DLD1 (cell line): ENCODE data around the gene SZT2.

Experiments used
- in situ Hi-C: cut with HindIII; loops from 2 replicates; pipeline ENCODE4 v1.10.0; 2017; ENCODE audit warnings: low sequenced_read_pairs

Gene SZT2

DNA sequence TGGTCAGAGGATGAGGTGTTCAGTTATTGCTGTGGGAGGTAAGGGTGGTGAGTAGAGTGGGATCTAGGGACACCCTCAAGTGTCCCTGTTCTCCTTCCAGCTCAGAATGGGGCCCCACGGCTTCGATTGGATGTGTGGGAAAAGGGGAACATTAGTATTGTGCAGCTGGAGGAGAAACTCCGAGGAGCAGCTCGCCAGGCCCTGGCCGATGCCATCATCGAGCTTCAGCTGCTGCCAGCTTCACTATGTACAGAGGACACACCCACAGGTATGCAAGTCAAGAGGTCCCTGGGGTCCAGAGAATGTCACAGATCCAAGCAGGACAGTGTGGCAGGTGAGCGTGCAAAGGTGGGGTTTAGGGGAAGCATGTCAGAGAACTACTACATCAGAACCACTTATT, 50.1 kb downstream of the SZT2 start:
- in situ Hi-C loops: no loop called here

DNA sequence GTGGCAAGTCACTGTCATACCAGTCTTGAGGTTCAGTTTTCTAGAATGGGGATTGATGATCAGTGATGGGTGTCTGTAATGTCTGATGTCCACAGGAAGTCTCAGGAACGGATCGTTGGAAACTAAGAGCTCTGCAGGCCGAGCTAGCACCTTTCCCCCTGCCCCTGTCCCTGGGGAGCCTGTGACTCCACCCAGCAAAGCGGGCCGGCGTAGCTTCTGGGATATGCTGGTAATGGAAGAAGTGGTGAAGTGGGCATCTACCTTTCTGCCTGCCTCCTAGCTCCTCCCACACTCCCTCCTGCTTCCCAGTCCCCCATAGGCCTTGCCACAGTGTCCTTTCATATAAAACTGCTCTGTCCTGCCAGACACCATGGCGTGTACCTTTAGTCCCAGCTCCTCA, 50.7 kb downstream of the SZT2 start:
- in situ Hi-C loops: no loop called here

DNA sequence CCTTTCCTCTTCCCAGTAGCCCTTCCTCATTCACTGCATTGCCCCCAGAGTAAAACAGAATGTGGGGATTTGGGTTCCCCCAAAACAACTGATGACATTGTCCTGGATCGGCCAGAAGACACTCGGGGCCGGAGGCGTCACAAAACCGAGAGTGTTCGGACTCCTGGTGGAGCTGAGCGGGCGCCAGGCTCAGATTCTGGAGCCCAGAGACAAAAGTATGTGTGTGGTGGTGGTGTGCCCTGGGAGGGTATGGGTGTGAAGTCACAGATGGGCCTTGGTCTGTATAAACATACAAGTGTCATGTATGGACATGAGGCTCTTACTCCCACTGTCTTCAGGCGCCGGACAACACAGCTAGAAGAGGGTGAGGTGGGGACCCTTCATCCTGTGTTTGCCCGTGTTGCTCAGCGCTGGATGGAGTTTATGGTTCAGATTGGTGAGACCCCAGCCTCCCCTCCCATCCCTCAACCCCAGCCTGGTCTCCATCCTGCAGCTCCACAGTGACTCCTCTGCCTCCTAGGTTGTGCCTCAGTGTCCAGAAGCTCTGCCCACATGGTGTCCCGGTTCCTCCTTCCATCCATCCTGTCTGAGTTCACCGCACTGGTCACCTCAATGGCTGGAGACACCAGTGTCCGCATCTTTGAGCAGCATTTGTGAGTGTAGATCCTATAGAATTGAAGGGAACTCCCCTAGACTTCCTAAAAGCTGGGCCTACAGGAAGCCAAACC, 51.6 kb downstream of the SZT2 start:
- in situ Hi-C loops: no loop called here

DNA sequence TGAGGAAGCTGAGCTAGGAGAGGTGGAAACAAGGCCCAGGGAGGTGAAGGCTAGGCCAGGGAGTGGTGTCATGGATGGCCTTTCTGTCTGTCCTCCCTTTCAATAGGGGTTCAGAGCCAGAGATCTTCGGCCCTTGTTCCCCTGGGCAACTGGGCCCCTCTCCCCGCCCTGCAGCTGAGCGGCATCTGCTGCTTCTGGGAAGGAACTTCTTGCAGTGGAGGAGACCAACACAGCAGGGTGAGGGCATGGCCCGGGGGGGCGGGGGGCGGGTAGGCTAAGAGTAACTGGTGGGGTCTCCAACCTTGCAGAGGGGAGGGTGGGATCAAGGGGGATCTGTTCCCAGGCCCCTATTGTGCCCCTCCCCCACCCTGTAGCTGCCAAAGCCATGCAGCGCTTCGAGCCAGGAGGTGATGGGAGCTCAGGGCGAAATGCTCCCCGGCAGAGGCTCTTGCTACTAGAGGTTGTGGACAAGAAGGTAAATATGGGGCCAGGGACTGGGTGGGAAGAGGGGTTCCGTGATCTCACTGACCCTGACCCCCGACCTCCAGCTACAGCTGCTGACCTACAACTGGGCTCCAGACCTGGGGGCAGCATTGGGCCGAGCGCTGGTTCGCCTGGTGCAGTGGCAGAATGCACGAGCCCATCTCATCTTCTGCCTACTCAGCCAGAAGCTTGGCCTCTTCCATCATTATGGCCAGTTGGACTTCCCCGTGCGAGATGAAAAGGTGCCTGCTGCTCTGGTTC, 52.4 kb downstream of the SZT2 start:
- in situ Hi-C loops: no loop called here

DNA sequence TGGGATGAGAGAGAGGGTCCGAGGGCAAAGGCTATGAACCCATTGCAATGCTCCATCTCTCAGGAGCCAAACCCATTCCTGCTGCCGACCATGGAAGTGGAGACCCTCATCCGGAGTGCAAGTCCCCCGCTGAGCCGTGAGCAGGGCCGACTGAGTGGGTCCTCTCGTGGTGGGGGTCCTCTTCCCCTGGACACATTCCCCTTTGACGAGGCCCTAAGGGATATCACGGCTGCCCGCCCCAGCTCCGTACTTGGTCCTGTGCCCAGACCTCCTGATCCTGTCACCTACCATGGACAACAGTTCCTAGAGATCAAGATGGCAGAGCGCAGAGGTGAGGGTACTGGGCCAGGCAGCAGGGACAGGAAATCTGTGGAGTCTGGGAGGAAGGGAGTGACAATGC, 53.1 kb downstream of the SZT2 start:
- in situ Hi-C loops: no loop called here

DNA sequence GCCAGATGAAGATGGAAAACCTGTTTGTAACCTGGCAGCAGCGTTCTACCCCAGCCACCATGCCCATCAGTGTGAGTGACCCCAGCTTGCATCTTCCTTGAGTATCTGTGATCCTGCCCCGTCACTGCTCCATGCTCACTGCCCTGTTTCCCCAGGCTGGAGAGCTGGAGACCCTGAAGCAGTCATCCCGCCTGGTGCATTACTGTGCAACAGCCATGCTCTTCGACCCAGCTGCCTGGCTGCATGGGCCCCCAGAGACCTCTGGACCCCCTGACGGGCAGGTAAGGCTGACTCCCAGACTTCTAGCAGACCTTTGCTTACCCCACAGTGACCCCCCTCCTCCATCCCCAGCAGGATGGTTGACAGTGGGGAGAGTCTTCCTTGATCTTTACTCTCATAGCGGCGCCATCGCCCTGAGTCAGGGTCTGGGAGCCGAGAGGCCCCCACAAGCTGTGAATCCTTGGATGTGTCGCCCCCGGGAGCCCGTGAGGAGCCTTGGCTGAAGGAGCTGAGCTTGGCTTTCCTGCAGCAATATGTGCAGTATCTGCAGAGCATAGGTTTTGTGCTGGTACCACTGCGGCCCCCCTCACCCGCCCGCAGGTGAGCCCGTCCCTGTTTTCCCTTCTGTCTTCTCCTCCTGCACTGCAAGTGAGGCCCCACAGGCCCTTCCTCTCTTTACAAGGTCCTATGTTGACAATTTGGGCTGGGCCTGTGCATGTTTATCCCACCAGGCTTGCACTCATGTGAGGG, 53.7 kb downstream of the SZT2 start:
- in situ Hi-C loops: no loop called here

DNA sequence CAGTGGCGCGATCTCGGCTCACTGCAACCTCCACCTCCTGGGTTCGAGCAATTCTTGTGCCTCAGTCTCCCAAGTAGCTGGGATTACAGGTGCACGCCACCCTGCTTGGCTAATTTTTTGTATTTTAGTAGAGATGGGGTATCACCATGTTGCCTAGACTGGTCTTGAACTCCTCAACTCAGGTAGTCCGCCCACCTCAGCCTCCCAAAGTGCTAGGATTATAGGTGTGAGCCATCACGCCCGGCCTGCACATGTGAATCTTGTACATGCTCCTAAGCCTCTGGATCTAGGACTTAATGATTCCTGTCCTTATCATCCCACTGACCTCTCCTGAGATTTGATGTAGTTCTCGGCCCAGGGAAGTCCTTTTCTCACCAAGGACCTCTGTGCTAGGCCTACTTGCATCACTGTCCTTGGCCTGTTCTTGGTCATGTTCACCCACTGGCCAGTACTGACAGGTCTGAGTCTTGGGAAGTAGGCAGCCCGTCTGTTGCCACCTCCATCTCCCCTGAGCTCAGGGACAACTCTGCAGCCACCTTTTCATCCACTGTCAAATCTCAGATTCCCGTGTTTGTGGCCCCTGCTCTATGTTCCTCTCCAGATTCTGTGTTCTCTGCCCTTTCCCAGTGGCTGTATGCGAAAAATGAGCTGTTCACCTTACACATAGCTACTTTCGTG, 54.6 kb downstream of the SZT2 start:
- in situ Hi-C loops: no loop called here

DNA sequence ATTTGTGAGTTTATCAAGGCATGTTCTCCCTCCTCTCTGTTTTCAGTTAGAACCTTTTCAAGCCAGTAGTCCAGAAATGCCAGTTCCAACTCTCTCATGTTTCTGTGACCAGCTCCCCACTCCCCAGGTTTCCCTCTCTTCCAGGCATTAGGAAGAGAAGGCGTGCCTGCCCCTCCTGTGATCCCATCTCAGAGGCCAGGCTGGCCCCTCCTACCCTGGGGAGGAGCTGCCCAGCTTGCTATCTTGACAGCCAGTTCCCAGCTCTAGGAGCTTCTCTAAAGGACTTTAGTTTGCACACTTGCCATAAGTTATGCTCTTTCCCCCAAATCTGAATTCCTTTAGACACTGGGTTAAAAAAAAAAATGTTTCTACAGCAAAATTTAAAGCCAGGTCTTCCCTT, 55.1 kb downstream of the SZT2 start:
- in situ Hi-C loops: no loop called here

DNA sequence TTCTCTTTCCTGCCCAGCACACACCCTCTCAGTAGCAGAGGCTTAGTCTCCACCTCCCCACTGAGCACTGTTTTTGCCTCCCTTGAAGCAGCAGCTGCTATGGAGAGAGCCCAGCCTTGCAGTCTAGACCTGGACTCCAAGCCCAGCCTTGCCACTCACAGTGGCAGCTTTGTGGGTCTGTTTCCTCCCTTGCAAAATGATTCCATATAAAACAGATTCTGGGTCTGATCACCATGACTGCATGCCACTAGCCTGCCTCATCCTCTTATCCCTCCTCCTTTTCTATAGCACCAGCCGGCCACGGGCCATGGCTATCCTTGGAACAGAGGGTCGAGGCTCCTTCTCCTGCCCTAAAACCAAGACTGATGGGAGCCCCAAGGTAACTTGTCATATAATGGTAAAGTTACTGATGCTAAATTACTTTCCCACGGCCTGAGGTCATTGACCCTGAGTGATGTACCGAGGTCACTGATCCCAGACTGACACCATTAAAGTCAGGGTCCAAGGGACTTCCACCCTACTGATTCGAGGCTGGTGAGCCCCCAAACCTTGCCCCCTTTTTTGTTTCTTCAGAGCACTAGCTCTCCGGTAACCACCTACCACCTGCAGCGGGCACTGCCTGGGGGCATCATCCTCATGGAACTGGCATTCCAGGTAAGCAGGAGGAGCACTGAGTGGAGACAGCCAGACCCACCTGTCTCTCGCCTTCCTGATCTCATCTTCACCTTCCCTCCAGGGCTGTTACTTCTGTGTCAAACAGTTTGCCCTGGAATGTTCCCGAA, 56.1 kb downstream of the SZT2 start:
- in situ Hi-C loops: no loop called here

DNA sequence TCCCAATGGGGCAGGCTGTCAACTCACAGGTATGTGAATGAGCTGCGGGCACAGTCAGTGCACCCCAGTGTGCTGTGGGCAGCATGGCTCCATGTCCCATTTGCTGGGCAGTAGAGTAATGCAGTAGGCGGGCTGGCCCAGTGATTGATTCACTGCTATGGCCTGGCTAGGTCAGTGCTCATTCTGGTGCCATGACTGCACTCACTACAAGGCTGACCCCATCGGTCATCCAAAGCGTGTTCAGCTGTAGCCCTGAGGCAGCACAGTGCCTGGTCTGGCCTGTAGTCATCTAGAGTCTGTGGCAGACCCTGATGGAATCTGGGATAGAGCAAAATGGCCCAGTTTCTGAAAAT, 56.7 kb downstream of the SZT2 start:
- in situ Hi-C loops: no loop called here

DNA sequence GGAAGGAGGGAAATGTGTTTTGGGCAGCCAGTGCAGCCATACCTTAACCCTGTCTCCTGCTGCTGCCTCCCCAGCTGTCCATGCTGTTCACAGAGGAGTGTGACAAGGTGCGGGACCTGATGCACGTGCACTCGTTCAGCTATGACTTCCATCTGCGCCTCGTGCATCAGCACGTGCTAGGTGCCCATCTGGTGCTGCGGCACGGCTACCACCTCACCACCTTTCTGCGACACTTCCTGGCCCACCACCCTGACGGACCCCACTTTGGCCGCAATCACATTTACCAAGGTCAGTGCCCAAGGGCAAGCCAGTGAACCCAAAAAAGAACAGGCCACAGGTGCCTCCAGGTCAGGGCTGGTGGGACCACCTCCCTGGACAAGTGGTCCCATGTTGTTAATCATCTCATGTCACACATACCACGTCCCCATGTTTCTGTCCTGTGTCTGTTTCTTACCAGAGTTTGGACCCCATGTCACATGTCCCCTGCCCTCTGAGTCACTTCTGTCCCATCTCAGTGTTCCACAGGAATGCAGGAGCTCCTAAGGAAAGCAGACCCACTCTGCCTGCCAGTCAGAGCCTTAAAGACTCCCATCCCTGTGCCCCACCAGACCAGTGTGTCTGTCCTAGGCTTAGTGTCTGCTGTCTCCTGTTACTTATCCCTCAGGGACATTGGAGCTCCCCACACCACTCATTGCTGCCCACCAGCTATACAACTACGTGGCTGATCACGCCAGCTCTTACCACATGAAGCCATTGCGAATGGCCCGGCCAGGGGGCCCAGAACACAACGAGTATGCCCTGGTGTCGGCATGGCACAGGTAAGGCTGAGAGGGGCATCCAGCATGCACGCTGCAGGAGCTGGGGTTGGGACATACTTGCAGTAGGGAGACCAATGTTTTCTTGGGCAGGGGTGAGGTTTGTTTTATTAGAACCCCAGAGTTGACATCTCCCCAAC, 57.5 kb downstream of the SZT2 start:
- in situ Hi-C loops: no loop called here

DNA sequence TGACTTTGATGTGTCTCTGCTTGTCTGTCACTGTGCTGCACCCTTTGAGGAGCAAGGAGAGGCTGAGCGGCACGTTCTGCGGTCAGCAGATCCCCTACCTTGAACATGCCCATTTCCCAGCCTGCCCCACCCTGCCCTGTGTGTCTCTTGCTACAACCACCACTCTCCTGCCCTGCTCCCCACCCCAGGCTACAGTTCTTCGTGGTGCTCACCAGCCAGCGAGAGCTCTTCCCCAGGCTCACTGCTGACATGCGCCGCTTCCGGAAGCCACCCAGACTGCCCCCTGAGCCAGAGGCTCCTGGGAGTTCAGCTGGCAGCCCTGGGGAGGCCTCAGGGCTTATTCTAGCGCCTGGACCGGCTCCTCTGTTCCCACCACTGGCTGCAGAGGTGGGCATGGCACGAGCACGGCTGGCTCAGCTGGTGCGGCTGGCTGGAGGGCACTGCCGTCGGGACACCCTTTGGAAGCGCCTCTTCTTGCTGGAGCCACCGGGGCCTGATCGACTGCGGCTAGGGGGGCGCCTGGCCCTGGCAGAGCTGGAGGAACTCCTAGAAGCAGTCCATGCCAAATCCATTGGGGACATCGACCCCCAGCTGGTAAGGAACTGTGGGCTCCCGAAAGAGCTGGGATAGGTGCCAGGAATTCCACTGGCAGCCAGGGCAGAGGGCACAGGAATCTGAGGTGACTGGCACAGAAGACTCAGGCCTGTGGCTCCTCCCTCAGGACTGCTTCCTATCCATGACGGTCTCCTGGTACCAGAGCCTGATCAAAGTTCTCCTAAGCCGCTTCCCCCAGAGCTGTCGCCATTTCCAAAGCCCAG, 58.4 kb downstream of the SZT2 start:
- in situ Hi-C loops: no loop called here

DNA sequence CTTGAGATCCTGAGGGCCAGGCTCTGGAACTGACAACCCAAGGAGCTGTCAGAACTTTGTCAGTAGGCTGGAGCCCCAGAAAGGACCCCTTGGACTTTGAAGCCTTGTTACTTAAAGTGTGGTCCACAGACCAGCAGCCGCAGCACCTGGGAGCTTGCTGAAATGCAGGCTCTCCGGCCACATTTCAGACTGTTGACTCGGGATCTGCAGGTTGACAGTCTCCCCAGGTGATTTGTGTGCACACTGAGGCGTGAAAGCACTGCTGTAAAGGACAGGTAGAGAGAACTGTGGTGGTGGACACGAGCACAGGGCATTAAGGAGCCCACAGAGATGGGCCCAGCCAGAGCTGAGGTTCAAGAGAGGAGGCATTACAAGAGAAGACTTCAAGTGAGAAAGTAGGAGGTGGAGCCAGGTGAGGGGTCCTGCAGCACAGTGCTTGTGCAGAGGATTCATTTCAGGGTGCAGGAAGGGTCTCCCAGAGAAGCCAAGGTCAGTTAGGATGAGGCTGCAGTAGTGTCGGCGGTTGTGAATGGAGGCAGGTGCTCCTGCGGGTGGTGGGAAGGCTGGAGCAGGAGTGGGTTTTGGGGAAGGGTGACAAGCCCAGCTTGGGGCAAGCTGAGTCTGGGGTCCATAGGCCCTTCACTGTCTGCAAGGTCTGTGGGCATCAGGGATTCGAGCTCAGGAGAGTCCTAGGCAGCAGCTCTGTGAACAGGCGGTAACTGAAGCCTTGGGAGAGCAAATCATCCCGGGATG, 59.4 kb downstream of the SZT2 start:
- in situ Hi-C loops: no loop called here

DNA sequence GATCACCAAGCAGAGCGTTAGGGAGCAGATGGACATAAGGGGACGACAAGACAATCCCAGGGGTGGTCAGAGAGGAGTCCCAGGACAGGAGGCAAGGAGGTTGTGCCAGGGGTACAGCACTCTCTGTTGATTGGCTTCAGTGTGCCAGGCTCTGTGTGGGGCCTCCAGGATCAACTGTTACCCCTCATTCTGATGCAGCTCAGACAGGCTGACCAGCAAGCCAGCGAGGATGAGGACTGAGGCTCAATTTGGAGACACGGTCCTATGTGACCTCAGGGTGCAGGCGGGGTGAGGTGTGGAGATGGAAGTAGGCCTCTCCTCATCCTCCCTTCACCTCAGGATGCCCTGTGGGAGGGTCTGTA, 60.0 kb downstream of the SZT2 start:
- in situ Hi-C loops: no loop called here

DNA sequence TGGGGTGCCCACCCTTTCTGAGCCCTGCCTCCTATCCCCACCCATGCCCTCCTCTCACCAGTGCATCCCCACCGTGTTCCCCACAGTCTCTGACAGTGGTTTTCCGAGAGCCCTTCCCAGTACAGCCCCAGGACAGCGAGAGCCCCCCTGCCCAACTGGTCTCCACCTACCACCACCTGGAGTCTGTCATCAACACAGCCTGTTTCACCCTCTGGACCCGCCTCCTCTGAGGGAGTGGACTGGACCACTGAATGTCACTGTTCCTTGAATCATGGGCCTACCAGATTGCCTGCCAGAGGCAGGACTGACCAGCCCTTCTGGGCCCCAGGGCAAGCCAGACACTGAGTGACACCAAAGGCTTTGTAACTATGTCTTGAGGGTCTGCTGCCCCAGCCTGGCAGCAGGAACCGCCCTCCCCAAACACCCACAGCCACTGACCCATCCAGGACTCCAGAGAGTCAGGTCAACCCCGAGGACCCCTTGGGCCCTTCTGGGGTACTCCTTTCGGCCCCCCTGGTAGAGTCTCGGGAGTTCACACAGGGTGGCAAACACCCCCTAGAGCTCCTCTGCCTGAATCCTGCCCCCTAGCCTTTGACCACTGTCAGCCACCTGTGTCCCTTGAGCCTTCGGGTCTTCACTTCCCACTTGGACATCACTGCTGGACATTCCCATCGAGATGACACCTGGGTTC, 60.7 kb downstream of the SZT2 start:
- in situ Hi-C loops: no loop called here

DNA sequence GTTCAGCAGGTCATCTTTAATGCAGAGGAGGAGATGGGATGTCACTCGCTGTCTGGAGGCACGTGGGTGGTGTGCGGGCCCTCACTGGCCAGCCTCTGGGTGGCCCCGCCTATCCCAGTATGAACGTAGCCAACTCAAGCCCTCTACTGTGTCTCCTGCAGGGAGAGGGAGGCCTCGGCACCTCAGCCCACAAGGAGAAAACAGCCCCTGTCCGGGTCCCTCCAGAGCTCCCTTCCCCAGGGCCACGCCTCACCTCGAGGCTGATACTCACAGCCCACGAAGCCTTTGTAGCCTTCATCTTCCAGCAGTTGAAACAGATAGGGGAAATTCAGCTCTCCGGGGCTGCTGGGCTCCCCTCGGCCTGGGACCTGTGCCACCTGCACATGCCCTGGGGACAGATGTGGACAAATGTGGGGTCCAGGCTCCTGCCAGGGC, 61.5 kb downstream of the SZT2 start:
- in situ Hi-C loops: no loop called here

DNA sequence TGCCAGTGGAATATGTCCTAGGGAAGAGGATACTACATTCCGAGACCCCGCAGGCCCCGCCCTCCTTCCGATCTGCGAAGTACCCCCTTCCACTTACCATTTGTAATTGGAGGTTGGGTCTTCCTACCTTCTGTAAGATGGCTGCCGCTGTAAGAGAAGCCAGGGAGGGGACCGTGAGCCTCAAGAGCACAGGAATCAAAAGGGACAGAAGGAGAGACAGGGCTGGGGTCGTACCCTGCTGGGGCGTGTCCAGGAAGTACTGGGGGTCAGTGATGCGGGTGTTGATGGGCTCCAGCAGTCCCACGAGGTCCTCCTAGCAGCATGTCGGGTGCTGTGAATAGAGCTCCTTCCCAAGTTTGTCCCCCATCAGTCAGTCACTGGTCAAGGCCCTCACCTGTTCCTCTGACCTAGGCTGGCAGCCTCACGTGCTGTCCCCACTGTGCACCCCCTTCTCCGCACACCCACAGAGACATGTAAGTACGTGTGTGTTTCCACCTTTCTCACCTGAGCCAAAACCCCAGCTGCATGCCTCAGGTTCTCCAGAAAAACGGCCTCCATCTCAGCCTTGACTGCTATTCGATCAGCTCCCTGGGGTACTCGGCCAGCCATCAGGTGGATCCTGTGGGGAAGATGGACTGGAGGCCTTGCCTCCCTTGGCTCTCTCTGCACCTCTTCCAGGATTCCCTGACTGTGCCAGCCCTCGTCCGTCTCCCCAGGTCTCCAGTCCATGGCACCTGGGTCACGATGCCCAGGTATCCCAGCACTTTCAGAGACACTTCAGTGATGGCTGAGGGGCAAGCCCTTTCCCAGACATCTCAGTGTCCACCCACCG, 62.2 kb downstream of the SZT2 start:
- in situ Hi-C loops: no loop called here
